ENCODE data around the gene OR2T34.
"Not testable (repeated sequence)": the region's sequence is repeated elsewhere in the genome, so short reads cannot be mapped to it uniquely, and the experiment has no call there.

DNA sequence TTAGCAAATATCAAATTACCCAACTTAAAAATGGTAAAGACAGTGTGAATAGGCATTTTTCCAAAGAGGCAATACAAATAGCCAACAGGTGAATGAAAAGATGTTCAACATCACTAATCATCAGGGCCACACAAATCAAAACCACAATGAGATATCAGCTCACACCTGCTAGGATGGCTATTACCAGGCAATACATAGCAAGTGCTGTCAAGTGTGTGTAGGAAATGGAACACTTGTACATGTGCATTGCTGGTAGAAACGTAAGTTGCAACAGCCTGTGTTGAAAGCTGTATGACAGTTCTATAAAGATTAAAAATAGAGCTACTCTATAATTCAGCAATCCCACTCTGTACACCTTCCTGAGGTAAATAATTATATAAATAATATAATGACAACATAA is 2.5 kb downstream of the OR2T34 start:
- TF ChIP-seq CTCF (IDR thresholded peaks at IDR 0.05 in 4 of 5, conservative IDR thresholded peaks at IDR 0.05 in 1 of 5); POLR2A (IDR thresholded peaks at IDR 0.05): not testable (repeated sequence)
